ENCODE results near the gene BTRC.

- TF ChIP-seq CTCF (IDR thresholded peaks at IDR 0.05) = no peak
- TF ChIP-seq POLR2A (IDR thresholded peaks at IDR 0.05) = no peak
Measured at GRCh38 chr10:101304316-101304715, 49.6 kb upstream of the BTRC start.
